Right lobe of liver (tissue), 4 donors: ENCODE results near the gene DNER.

Source experiments
- CTCF ChIP-seq, 4 donors: fragments of 200-600 bp in 3 of 4; fragments of 450-650 bp in 1 of 4; IDR thresholded peaks; one replicate each; pipeline versions ENCODE4 v1.5.1 to v1.8.0; 2016 to 2022; ENCODE audit warnings: antibody characterized with exemption in 4 of 4, mild to moderate bottlenecking in 2 of 4
- POLR2A ChIP-seq: fragments of 450-650 bp; IDR thresholded peaks from one replicate; pipeline ENCODE4 v1.6.1; 2017; ENCODE audit warnings: antibody characterized with exemption, mild to moderate bottlenecking
- donor health status: DM: no; HTN: no; CAD: no.
- donor health status: DM: no; HTN: no; CAD: no.
- donor health status: DM: no; HTN: yes; CAD: no.

GRCh38 chr2:229408356-229408755, 306.0 kb downstream of the DNER start:
- no peak for TF ChIP-seq CTCF (IDR thresholded peaks at IDR 0.05)
- TF ChIP-seq POLR2A = no peak
